COR-L47 (cell line): ENCODE data around the gene KRTAP5-4.

Experiments used
- DNase-seq: peaks from one replicate; lab custom pipeline; 2025; lab: John Stamatoyannopoulos, UW

The KRTAP5-4 gene

GRCh38 chr11:1572197-1573076 is 49.5 kb downstream of the KRTAP5-4 start, which contains the start of gene DUSP8:
TSS of gene DUSP8 (minus strand) at chr11:1572271. CDS start at chr11:1565826, 6,445 bp downstream.
- DNase-seq, result peak; percentile 85

GRCh38 chr11:1571760-1572196 is 50.2 kb downstream of the KRTAP5-4 start:
- DNase-seq, result no peak
